Mesendoderm (in vitro differentiated cells): Measurements from ENCODE around the gene CST4.
"Not testable (repeated sequence)": the region's sequence is repeated elsewhere in the genome, so short reads cannot be mapped to it uniquely, and the experiment has no call there.

Experiments used
- DNase-seq: peaks from one replicate; pipeline ENCODE4 v3.0.0; 2013
- H2AK5ac ChIP-seq: 2 replicates; pipeline ENCODE4 v1.6.1; 2013; ENCODE audit warnings: low read length, inconsistent platforms
- H2BK120ac ChIP-seq: 2 replicates; pipeline ENCODE4 v1.6.1; 2013; ENCODE audit warnings: low read depth, mild to moderate bottlenecking, low read length, moderate library complexity, mixed read lengths
- H2BK15ac ChIP-seq: replicated peaks from 2 replicates; pipeline ENCODE4 v1.6.1; 2013; ENCODE audit warnings: low read depth, mild to moderate bottlenecking, moderate library complexity
- H2BK5ac ChIP-seq: 2 replicates; pipeline ENCODE4 v1.6.1; 2013; ENCODE audit warnings: low read length, inconsistent platforms
- H3K18ac ChIP-seq: 2 replicates; pipeline ENCODE4 v1.6.1; 2013; ENCODE audit warnings: mild to moderate bottlenecking, low read length, mixed read lengths
- H3K23ac ChIP-seq: one replicate; pipeline ENCODE4 v1.6.1; 2013; ENCODE audit warnings: low read length
- H3K27ac ChIP-seq: 2 replicates; pipeline ENCODE4 v1.5.1; 2013; ENCODE audit warnings: low read depth, mild to moderate bottlenecking, inconsistent platforms, low read length, moderate library complexity
- H3K27me3 ChIP-seq: 2 replicates; pipeline ENCODE4 v1.6.1; 2013; ENCODE audit warnings: low read length, control low read depth, mild to moderate bottlenecking, inconsistent platforms; ENCODE audit not compliant: insufficient read depth, poor library complexity
- H3K36me3 ChIP-seq: 2 replicates; pipeline ENCODE4 v1.6.1; 2013; ENCODE audit warnings: low read length, inconsistent platforms; ENCODE audit not compliant: control insufficient read depth, insufficient read depth
- H3K4ac ChIP-seq: one replicate; pipeline ENCODE4 v1.6.1; 2013; ENCODE audit warnings: low read depth, mild to moderate bottlenecking, low read length, moderate library complexity
- H3K4me1 ChIP-seq: 2 replicates; pipeline ENCODE4 v1.6.1; 2013; ENCODE audit warnings: low read depth, low read length, inconsistent platforms; ENCODE audit not compliant: control insufficient read depth
- H3K4me2 ChIP-seq: 2 replicates; pipeline ENCODE4 v1.6.1; 2013; ENCODE audit warnings: low read length
- H3K4me3 ChIP-seq: 2 replicates; pipeline ENCODE4 v1.5.1; 2013; ENCODE audit warnings: mild to moderate bottlenecking, low read length
- H3K56ac ChIP-seq: one replicate; pipeline ENCODE4 v1.6.1; 2013; ENCODE audit warnings: low read length
- H3K79me1 ChIP-seq: 2 replicates; pipeline ENCODE4 v1.6.1; 2013; ENCODE audit warnings: low read length, inconsistent platforms
- H3K79me2 ChIP-seq: 2 replicates; pipeline ENCODE4 v1.6.1; 2013; ENCODE audit warnings: mild to moderate bottlenecking, low read length; ENCODE audit not compliant: control insufficient read depth, insufficient read depth
- H3K9ac ChIP-seq: 2 replicates; pipeline ENCODE4 v1.6.1; 2013; ENCODE audit warnings: low read length, inconsistent platforms
- H4K5ac ChIP-seq: one replicate; pipeline ENCODE4 v1.6.1; 2013; ENCODE audit warnings: low read length
- H4K8ac ChIP-seq: one replicate; pipeline ENCODE4 v1.6.1; 2013; ENCODE audit warnings: low read depth, mild to moderate bottlenecking, control low read depth, low read length, moderate library complexity
- whole genome bisulfite sequencing: extraction: QIAGEN DNeasy Blood & Tissue Kit; methylation state at CpG from one replicate; pipeline ENCODE4 v1.1.7; 2013; ENCODE audit warnings: low lambda C conversion rate, missing lambda C conversion rate; ENCODE audit not compliant: insufficient coverage; ENCODE audit errors: extremely low coverage; 5-methylcytosine and 5-hydroxymethylcytosine counted together

The CST4 gene

DNA sequence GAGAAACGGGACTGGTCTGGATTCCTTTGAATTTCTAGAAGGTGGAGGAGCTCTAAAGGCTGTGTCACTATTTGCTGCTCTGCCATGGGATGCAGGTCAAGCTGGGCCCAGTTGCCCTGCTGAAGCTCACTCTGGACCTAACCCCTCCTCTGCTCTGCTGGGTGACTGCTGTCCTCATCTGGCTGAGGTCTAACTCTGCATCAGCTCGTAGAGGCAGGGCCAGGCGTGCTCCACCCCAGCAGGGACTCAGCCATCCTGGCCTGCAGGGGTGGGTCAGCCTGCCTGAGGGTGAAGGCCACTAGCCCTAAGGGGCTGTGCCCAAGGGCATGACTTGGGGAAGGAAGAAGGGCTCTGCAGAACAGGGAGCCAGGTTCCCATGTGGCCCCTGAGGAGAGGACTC is 852 bp downstream of the CST4 start:
- Histone ChIP-seq H2AK5ac (no peak overlapping the region), H3K9ac (no peak overlapping the region), H4K5ac (no peak overlapping the region), H3K23ac (no peak overlapping the region), H3K79me2 (no peaks in the 10 kb centered on the region), H3K56ac (no peak overlapping the region), H3K27ac (no peak overlapping the region), H3K4me3 (no peak overlapping the region), H2BK5ac (no peak overlapping the region), H3K4ac (no peak overlapping the region), H3K27me3 (no peaks in the 10 kb centered on the region), H3K36me3 (no peaks in the 10 kb centered on the region), H2BK15ac (no peak overlapping the region), H2BK120ac (no peak overlapping the region), H3K4me1 (no peaks in the 10 kb centered on the region), H4K8ac (no peak overlapping the region), H3K4me2 (no peak overlapping the region), H3K79me1 (no peaks in the 10 kb centered on the region), H3K18ac (no peak overlapping the region)
- WGBS = no CpG with 5 or more reads among the region's 3 CpGs
- DNase-seq = no peak

DNA sequence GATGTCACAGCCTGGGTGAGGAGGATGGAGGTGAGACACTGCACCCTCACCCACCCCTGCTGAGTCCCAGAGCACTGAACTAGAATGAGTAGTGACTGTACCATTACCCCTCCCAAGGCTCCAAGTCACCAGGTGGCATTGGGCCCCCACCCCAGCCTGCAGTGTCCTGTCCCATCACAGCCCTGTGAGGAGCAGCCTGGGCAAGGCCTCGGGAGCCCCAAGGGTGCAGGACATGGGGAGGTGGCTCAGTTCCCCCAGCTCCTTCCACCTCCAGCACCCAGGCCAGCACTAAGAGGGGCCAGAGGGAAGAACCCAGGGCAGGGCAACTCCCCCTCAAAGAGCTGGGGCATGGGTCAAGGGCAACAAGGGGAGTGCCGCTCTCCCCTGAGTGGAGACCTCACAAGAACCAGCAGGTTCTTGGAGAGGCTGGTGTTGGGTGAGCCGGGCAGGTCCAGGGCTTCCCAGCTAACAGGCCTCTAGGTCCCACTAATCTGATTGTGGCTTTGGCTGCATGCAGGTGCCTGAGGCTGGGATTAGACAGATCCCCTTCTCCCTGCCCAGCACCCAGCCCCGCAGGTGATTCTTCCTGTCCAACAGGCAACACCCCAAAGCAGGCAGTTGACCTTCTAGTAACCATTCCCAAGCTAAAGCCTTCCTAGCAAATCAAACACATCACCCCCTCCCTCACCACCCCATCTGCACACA is 2.6 kb downstream of the CST4 start:
- Histone ChIP-seq H3K79me1 (no peaks in the 10 kb centered on the region), H3K9ac (no peak overlapping the region), H3K79me2 (no peaks in the 10 kb centered on the region), H3K56ac (no peak overlapping the region), H3K4me2 (no peak overlapping the region), H3K4ac (no peak overlapping the region), H2BK15ac (no peak overlapping the region), H3K27me3 (no peaks in the 10 kb centered on the region), H4K8ac (no peak overlapping the region), H3K4me1 (no peaks in the 10 kb centered on the region), H4K5ac (no peak overlapping the region), H3K4me3 (no peak overlapping the region), H2BK120ac (no peak overlapping the region), H3K18ac (no peak overlapping the region), H2BK5ac (no peak overlapping the region), H3K36me3 (no peaks in the 10 kb centered on the region), H3K23ac (no peak overlapping the region), H3K27ac (no peak overlapping the region), H2AK5ac (no peak overlapping the region)
- no peak for DNase-seq
- no CpG with 5 or more reads among the region's 4 CpGs for WGBS

DNA sequence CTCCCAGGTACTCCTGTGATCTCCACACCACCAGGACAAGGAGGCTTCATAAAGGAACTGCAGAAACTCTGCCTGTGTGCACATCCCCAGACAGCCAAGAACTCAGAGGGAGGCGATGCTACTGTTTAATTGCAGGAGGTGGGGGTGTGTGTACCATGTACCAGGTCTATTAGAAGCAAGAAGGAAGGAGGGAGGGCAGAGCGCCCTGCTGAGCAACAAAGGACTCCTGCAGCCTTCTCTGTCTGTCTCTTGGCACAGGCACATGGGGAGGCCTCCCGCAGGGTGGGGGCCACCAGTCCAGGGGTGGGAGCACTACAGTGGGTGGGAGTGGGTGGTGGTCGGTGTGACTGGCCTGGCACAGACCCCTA is 3.3 kb downstream of the CST4 start:
- not testable (repeated sequence) for H3K56ac ChIP-seq, H3K9ac ChIP-seq, H3K4me1 ChIP-seq, H3K23ac ChIP-seq, H3K27me3 ChIP-seq, H3K79me2 ChIP-seq, H2BK120ac ChIP-seq, H2BK5ac ChIP-seq, H2BK15ac ChIP-seq, H3K79me1 ChIP-seq, H3K18ac ChIP-seq, H3K36me3 ChIP-seq, H3K27ac ChIP-seq, H4K8ac ChIP-seq, H3K4me2 ChIP-seq, H2AK5ac ChIP-seq, H4K5ac ChIP-seq, DNase-seq, H3K4me3 ChIP-seq, H3K4ac ChIP-seq
- no CpG with 5 or more reads among the region's 4 CpGs for WGBS

DNA sequence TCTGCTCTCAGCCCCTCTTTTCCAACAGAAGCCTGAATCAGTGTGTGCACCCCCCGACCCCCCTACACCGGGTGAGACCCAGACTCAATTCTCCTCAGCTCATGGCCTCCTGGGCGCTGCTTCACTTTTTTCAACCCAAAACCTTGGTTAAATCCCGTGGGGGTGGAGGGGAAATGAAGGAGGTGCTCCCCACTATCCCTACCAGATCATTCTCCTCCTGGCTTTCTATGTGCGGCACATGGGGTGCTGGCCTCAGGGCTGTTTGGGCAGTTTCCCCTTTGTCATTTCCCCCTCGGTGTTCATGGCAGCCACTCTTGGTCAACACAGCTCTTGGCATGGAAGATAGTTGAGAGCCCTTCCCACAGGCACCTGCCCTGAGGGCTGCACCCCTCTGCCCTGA is 4.6 kb downstream of the CST4 start:
- H4K8ac ChIP-seq = no peak overlapping the region
- no peak overlapping the region for H2BK5ac ChIP-seq
- no peak overlapping the region for H2AK5ac ChIP-seq
- H3K36me3 ChIP-seq = no peaks in the 10 kb centered on the region
- no peak overlapping the region for H2BK15ac ChIP-seq
- no peak overlapping the region for H4K5ac ChIP-seq
- H2BK120ac ChIP-seq = no peak overlapping the region
- no peaks in the 10 kb centered on the region for H3K27me3 ChIP-seq
- H3K23ac ChIP-seq = no peak overlapping the region
- H3K4me1 ChIP-seq = no peaks in the 10 kb centered on the region
- no peak overlapping the region for H3K4me3 ChIP-seq
- no peak overlapping the region for H3K9ac ChIP-seq
- no peaks in the 10 kb centered on the region for H3K79me2 ChIP-seq
- no peak overlapping the region for H3K27ac ChIP-seq
- DNase-seq = no peak
- no peaks in the 10 kb centered on the region for H3K79me1 ChIP-seq
- WGBS = no CpG with 5 or more reads among the region's 6 CpGs
- H3K56ac ChIP-seq = no peak overlapping the region
- no peak overlapping the region for H3K18ac ChIP-seq
- no peak overlapping the region for H3K4ac ChIP-seq
- H3K4me2 ChIP-seq = no peak overlapping the region

DNA sequence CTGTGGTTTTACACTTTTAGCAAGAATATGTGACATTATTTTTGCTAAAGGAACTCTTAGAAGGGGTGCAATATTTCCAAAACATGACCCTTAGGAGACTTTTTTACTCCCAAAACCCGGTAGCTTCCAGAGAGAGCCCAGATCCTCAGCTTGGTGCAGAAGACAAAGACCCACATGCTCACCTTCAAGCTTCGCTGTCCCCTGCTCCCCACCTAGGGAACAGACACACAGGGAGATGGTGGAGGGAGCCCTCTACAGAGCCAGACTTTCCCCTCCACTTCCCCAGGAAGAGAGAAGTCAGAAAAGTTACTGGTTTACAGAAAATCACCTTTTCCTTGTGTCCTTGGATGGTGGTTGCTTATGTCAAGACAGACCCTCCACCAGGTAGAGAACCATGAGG is 5.0 kb downstream of the CST4 start:
- no peaks in the 10 kb centered on the region for H3K36me3 ChIP-seq
- no peak overlapping the region for H2BK120ac ChIP-seq
- no peak overlapping the region for H3K27ac ChIP-seq
- no peak overlapping the region for H2AK5ac ChIP-seq
- no peaks in the 10 kb centered on the region for H3K79me1 ChIP-seq
- no peak overlapping the region for H2BK15ac ChIP-seq
- H3K4ac ChIP-seq = no peak overlapping the region
- no peak overlapping the region for H3K23ac ChIP-seq
- H3K4me2 ChIP-seq = no peak overlapping the region
- H3K4me3 ChIP-seq = no peak overlapping the region
- no peaks in the 10 kb centered on the region for H3K4me1 ChIP-seq
- H3K18ac ChIP-seq = no peak overlapping the region
- no peak overlapping the region for H4K5ac ChIP-seq
- no peaks in the 10 kb centered on the region for H3K79me2 ChIP-seq
- H4K8ac ChIP-seq = no peak overlapping the region
- H3K56ac ChIP-seq = no peak overlapping the region
- H3K9ac ChIP-seq = no peak overlapping the region
- H3K27me3 ChIP-seq = no peaks in the 10 kb centered on the region
- H2BK5ac ChIP-seq = no peak overlapping the region
- WGBS = no CpG with 5 or more reads among the region's 2 CpGs
- no peak for DNase-seq

DNA sequence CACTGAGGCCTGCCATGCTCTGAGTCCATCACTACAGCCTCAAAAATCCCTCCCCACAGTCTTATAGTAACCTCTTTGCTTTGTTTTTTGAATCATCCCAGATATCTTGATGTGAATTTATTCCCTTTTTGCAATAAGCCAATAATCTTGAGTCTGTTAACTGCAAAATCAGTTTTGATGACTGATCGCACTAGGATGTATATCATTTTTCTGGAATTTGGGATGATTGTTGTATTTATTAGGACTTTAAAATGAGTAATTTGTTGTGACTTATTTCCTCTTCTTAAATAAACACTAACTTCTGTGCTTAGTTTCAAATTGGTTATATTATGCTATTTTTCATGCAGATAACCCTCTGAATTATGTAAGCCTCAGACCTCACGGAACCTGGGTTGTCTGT is 5.6 kb downstream of the CST4 start:
- Histone ChIP-seq H3K36me3 (no peaks in the 10 kb centered on the region), H3K27me3 (no peaks in the 10 kb centered on the region), H2AK5ac (no peak overlapping the region), H3K4me2 (no peak overlapping the region), H3K56ac (no peak overlapping the region), H2BK15ac (no peak overlapping the region), H3K4me3 (no peak overlapping the region), H3K9ac (no peak overlapping the region), H2BK5ac (no peak overlapping the region), H3K18ac (no peak overlapping the region), H3K79me2 (no peaks in the 10 kb centered on the region), H3K4me1 (no peaks in the 10 kb centered on the region), H3K79me1 (no peaks in the 10 kb centered on the region), H2BK120ac (no peak overlapping the region), H3K27ac (no peak overlapping the region), H3K23ac (no peak overlapping the region), H4K8ac (no peak overlapping the region), H3K4ac (no peak overlapping the region), H4K5ac (no peak overlapping the region)
- WGBS = no CpG with 5 or more reads among the region's 2 CpGs
- no peak for DNase-seq
